NT2/D1 (cell line): ENCODE data around the gene IFNAR1.

ENCODE experiments used
- DNase-seq: peaks from one replicate; pipeline ENCODE4 v3.0.0-alpha.2; 2011; ENCODE audit warnings: low read depth, low spot score
- H3K27me3 ChIP-seq: 2 replicates; pipeline ENCODE4 v1.6.0; 2011; ENCODE audit warnings: mild to moderate bottlenecking; ENCODE audit not compliant: insufficient read length, insufficient read depth
- H3K36me3 ChIP-seq: 2 replicates; pipeline ENCODE4 v1.6.1; 2011; ENCODE audit warnings: mild to moderate bottlenecking, low read length, mixed read lengths; ENCODE audit not compliant: insufficient read depth, insufficient read length
- H3K4me1 ChIP-seq: 2 replicates; pipeline ENCODE4 v1.5.1; 2011; ENCODE audit not compliant: insufficient read depth, insufficient read length
- H3K4me3 ChIP-seq: 2 replicates; pipeline ENCODE4 v1.5.1; 2011; ENCODE audit warnings: low read depth; ENCODE audit not compliant: insufficient read length
- H3K9ac ChIP-seq: 2 replicates; pipeline ENCODE4 v1.6.0; 2011; ENCODE audit warnings: low read depth; ENCODE audit not compliant: insufficient read length
- H3K9me3 ChIP-seq: 2 replicates; pipeline ENCODE4 v1.5.1; 2011; ENCODE audit warnings: mild to moderate bottlenecking, low read length; ENCODE audit not compliant: insufficient read depth
- SUZ12 ChIP-seq: IDR thresholded peaks from 2 replicates; pipeline ENCODE4 v1.6.1; 2011; ENCODE audit not compliant: insufficient read length, insufficient read depth; ENCODE audit errors: extremely low read depth
- YY1 ChIP-seq: IDR thresholded peaks from 2 replicates; pipeline ENCODE4 v1.6.1; 2011; ENCODE audit not compliant: insufficient read length, insufficient read depth
- ZNF274 ChIP-seq: IDR thresholded peaks from 2 replicates; pipeline ENCODE4 v1.6.1; 2011; ENCODE audit warnings: mild to moderate bottlenecking, low read depth, low read length

Gene IFNAR1

GRCh38 chr21:33324291-33325221 lies at the start of gene IFNAR1:
TSS of gene IFNAR1 (plus strand) at chr21:33324970. CDS start at chr21:33325056, 86 bp downstream.
- H3K4me3 ChIP-seq = peak within 1 kb of the TSS; percentile 93
- peaks cover 9% of the 10 kb centered on the region; the same call in 1 of the 2 replicates for H3K9me3 ChIP-seq
- no peaks in the 10 kb centered on the region for H3K27me3 ChIP-seq
- peak; percentile 50 for TF ChIP-seq YY1
- no peak for TF ChIP-seq ZNF274
- peaks cover 6% of the 10 kb centered on the region for H3K36me3 ChIP-seq
- peak; percentile 100 for DNase-seq
- H3K4me1 ChIP-seq = no peaks in the 10 kb centered on the region
- H3K9ac ChIP-seq = peak within 1 kb of the TSS; percentile 94

- Histone ChIP-seq H3K9ac (no peak overlapping the region), H3K9me3 (peaks cover 15% of the 10 kb centered on the region), H3K4me1 (no peaks in the 10 kb centered on the region), H3K36me3 (peaks cover 24% of the 10 kb centered on the region), H3K4me3 (no peak overlapping the region), H3K27me3 (no peaks in the 10 kb centered on the region)
- no peak for DNase-seq
- TF ChIP-seq SUZ12 (no peak), ZNF274 (no peak)
These were observed 46.0 kb upstream of the IFNAR1 start for GRCh38 chr21:33278721-33279120.

- H3K27me3 ChIP-seq = no peaks in the 10 kb centered on the region
- no peak overlapping the region for H3K9ac ChIP-seq
- peaks cover 26% of the 10 kb centered on the region for H3K36me3 ChIP-seq
- no peaks in the 10 kb centered on the region for H3K4me1 ChIP-seq
- peaks cover 15% of the 10 kb centered on the region for H3K9me3 ChIP-seq
- no peak for TF ChIP-seq SUZ12
- no peak for TF ChIP-seq ZNF274
- no peak for TF ChIP-seq YY1
- no peak overlapping the region for H3K4me3 ChIP-seq
- no peak for DNase-seq
These were observed 45.4 kb upstream of the IFNAR1 start for GRCh38 chr21:33279330-33279820.

- H3K4me3 ChIP-seq = no peak overlapping the region
- H3K27me3 ChIP-seq = no peaks in the 10 kb centered on the region
- no peak overlapping the region for H3K9ac ChIP-seq
- peaks cover 3% of the 10 kb centered on the region for H3K4me1 ChIP-seq
- no peak for DNase-seq
- peaks cover 41% of the 10 kb centered on the region for H3K36me3 ChIP-seq
- peaks cover 15% of the 10 kb centered on the region for H3K9me3 ChIP-seq
- TF ChIP-seq ZNF274 (no peak), YY1 (no peak), SUZ12 (no peak)
These were observed 43.6 kb upstream of the IFNAR1 start for GRCh38 chr21:33281096-33281652.

DNA sequence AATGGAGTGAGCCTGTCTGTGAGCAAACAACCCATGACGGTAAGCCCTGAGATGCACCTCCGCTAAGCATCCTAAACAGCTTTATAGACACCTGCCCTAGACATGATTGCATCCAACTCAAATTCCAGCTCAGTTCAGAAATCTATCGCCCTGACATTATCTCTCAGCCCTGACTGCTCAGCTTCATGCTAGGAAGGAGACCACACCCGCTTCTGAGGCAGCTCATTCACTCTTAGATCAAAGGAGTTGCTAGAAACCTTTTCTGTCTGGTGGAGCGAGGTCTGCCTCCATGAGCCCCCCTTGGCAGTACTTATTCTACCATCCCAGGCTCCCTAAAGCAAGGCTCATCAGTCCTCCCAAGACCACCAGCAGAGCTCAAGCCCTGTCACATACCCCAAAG lies 41.6 kb upstream of the IFNAR1 start:
- Histone ChIP-seq H3K36me3 (peaks cover 40% of the 10 kb centered on the region), H3K27me3 (no peaks in the 10 kb centered on the region), H3K9me3 (peaks cover 15% of the 10 kb centered on the region), H3K9ac (no peak overlapping the region), H3K4me1 (peaks cover 5% of the 10 kb centered on the region), H3K4me3 (no peak overlapping the region)
- TF ChIP-seq YY1 = no peak
- no peak for DNase-seq

DNA sequence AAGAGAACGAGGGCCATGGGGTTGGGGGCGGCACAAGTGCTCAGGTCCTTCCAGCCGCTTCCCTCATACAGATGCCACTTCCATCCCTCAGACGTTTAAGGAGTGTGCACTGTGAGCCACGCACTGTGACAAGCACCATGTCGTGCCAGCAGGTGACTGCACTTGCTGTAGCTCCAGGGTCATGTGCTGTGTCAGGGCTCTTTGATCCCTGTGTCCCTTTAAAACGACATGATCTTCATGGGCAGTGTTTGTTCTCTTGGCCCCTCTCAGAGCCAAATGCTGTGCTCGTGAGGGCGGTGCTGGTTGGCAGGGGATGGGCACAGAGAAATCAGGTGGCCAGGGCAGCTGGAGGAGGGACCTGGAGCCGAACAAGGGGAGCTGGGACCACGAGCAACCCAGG lies 38.7 kb upstream of the IFNAR1 start:
- Histone ChIP-seq H3K9me3 (no peaks in the 10 kb centered on the region), H3K27me3 (no peaks in the 10 kb centered on the region), H3K36me3 (peaks cover 40% of the 10 kb centered on the region), H3K4me3 (no peak overlapping the region), H3K9ac (no peak overlapping the region), H3K4me1 (peaks cover 13% of the 10 kb centered on the region)
- no peak for DNase-seq
- TF ChIP-seq SUZ12 = no peak
- no peak for TF ChIP-seq ZNF274
- TF ChIP-seq YY1 = no peak

GRCh38 chr21:33286600-33287456 lies 37.9 kb upstream of the IFNAR1 start:
- DNase-seq = no peak
- TF ChIP-seq SUZ12 (no peak), YY1 (no peak), ZNF274 (no peak)
- peaks cover 13% of the 10 kb centered on the region for H3K4me1 ChIP-seq
- H3K4me3 ChIP-seq = no peak overlapping the region
- no peaks in the 10 kb centered on the region for H3K27me3 ChIP-seq
- no peaks in the 10 kb centered on the region for H3K9me3 ChIP-seq
- H3K36me3 ChIP-seq = peaks cover 44% of the 10 kb centered on the region
- H3K9ac ChIP-seq = peak overlapping the region; percentile 6
